Activated CD8-positive, alpha-beta memory T cell treated with anti-CD3 and anti-CD28 coated beads, Interleukin-2, amount 50 U/mL, for 24 hours (primary cell): ENCODE data around the gene H1-8.
"Not testable (repeated sequence)": the region's sequence is repeated elsewhere in the genome, so short reads cannot be mapped to it uniquely, and the experiment has no call there.

Experiments used
- DNase-seq: peaks from one replicate; pipeline ENCODE4 v3.0.0-alpha.2; 2020; ENCODE audit errors: extremely low read depth

Gene H1-8

DNA sequence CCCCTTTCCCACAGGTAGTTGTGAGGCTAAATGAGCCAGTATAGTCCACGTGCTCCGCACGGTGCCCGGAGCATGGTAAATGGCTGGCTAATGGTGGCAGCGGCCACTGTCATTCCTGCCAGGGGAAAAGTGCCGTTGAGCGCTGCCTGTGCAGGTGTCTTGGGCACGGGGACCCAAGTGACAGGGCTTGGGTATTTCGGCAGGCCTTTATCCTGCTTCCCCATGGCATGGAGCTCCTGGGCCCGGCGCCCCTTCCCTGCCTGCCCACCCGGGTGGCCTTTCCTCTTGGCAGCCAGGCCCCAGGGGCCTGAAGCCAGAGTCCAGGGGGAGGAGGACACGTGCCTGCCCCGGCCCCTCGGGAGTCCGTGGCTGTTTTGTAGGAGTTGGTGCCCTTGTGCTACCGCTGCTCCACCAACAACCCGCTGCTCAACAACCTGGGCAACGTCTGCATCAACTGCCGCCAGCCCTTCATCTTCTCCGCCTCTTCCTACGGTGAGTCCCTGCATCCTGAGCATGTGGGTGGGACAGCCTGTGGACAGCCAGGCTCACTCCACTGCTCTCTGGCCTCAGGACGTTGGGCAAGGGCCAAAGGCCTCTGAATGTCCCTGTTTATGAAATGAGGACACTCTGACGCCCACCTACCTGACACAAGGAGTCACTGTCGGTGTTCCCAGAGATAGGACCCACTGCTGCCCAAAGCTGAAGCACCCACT is 27.7 kb upstream of the H1-8 start:
- DNase-seq, result not testable (repeated sequence)

DNA sequence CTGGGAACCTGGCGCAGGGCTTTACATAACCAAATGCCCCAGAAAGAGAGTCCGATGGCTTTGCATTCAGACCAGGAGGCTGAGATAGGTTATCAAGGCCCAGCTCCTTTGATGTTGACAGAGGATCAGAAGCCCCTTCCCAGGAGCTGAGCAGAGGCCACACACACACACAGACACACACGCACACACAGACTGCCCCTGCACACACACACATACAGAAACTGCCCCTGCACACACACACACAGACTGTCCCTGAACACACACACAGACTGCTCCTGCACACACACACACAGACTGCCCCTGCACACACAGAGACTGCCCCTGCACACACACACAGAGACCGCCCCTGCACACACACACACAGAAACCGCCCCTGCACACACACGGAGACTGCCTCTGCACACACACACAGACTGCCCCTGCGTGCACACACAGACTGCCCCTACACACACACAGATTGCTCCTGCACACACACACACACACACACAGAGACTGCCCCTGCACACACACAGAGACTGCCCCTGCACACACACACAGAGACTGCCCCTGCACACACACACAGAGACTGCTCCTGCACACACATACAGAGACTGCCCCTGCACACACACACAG is 27.0 kb upstream of the H1-8 start:
- DNase-seq, result not testable (repeated sequence)

DNA sequence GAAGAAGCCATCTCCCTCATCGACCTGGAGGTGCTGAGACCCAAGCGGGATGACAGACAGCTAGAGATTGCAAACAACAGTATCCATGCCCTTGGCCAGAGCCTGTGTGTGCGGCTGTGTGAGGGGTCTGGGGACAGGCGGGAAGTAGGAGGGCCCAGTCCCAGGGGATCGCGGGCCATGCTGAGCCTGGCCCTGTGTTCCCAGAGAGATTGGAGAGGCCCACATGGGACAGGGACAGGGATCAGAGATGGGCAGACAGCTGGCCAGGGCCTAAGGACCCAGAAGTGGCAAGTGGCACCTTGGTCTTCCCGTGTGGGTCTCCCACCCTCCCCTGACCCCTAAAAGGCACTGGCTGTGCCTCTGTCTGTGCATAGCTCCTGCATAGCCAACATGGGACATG is 25.5 kb upstream of the H1-8 start:
- DNase-seq, result no peak

DNA sequence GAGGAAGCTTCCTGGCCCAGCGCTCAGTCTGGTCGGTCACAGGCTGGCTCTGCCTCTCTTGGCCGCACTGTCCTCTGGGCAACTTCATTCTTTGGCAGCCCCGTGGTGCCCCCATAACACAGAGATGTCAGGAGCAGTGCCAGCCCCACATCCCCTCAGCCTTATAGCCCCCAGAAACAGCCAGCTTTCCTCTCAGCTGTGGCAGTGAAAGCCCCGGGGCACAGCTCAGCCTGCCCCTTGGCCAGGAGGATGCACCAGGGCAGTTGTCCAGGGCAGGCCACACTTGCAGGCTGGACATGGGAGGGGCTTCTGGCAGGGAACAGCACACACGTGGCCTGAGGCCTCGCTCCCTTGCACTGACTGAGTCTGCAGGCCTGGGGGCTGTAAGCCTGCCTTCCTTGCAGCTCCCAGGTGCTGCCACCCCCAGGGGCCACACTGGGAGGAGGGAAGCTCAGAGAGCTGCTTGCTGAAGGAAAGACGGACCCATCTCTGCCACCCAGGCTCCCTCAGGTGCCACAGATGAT is 24.9 kb upstream of the H1-8 start:
- no peak for DNase-seq

DNA sequence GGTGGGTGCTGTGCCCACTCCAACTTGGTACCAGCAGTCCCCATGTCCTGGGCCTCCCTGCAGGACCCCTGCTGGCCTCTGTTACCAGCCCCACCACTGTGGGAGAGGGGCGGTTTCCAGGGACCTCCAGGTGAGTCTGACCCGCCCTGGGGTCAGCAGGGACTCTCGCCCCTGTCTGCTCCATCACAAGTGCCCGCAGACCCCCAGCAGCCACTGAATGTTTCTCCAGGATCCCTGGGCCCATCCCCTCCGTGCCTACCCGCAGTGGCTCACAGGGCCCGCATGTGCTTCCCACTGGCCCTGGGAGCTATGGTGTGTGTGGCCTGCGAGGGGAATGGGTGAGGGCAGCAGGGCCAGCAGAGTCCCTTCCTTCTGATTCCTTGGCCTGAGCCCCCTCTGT is 24.4 kb upstream of the H1-8 start:
- DNase-seq, result no peak

DNA sequence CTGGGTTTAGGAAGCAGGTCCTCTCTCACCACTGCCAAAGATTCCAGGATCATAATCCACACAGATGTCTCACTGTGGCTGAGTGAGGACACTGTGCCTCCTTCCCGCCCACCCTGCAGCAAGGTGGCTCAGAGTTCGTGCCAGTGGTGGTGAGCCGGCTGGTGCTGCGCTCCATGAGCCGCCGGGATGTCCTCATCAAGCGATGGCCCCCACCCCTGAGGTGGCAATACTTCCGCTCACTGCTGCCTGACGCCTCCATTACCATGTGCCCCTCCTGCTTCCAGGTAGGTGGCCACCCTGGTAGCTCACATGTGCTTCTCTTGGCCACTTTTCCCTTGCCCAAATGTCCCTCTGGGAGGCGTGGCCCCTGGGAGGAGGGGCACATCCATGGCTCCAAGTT is 23.5 kb upstream of the H1-8 start:
- no peak for DNase-seq

DNA sequence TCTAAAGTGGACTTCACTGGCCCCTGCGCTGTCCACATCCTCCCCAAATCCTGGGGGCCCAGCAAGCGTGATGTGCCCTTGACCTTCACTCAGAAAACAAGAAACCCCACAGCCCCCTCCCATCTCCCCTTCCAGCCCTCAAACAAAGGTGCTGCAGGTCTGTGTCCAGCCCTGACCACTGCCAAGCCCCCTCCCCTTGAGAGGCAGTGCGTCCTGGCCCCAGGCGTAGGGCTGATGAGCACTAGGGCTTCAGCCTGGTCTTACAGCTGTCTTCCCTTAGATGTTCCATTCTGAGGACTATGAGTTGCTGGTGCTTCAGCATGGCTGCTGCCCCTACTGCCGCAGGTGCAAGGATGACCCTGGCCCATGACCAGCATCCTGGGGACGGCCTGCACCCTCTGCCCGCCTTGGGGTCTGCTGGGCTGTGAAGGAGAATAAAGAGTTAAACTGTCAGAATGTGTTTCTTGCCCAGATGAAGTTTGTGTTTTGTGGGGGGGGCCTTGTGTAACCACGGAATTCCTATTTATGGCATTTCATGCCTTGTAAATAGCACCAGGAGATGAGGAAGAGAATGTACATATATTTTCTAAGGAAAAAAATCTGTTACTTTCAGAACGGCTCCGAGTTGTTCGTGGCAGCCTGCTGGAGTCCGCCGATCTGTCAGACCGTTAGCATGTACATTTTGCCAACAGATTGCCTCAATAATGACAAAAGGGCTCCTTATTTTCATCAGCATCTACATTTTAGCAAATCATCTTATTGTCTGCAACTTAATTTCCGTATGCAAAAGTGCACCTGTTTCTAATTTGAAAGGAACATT is 22.9 kb upstream of the H1-8 start:
- DNase-seq, result no peak

DNA sequence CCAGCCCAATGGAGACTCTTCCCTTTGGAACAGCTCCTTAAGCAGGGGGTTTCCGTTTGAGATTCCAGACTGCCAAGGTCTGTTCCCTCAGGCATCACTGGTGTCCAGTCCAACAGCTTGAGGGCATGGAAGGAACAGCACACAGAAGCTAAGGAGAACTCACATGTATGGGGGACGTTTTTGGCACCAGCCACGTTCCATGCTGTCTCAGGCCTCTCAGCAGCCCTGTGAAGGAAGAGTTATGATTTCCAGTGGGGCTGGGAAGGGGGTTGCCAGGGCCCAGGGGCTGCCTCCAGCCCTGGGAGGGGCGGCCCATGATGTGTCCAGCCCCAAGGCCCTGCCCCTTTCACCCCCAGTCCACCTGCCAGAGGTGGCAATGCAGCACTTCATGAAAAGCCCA is 22.0 kb upstream of the H1-8 start:
- no peak for DNase-seq

DNA sequence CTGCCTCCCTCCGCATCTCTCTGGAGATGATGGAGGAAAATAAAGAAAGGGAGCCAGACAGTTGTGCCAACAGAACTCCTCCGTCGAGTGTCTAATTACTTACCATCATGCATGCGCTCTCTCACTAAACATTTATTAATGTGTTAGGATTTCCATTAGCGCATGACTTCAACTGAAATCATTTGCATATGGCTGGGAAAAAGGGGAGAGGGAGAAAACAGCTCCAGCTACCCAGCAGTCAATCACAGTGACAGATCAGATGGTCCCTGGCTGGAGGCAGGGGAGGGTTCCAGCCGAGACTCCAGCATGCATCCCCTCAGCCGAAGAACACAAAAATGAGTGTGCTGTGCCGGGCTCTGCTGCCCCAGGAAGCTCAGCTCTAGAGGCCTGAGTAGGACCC is 21.4 kb upstream of the H1-8 start:
- no peak for DNase-seq

DNA sequence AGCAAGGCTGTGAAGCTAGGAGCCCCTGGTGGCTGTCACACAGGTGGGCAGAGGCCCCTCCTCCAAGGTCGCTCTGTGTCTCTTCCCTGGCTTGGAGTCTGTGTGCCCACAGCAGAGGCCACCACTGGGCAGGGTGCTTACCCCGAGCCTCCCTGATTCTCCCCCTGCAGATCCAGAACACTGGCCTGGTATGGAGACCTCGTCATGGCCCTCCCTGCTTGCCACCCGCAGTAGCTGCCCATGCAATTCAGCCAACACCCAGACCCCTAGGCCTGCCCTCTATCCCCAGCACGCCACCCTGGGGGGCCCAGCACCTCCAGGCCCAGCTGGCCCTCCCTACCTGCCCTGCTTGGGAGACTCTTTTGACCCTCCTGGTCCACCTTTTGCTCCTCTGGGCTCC is 20.0 kb upstream of the H1-8 start:
- DNase-seq, result no peak

DNA sequence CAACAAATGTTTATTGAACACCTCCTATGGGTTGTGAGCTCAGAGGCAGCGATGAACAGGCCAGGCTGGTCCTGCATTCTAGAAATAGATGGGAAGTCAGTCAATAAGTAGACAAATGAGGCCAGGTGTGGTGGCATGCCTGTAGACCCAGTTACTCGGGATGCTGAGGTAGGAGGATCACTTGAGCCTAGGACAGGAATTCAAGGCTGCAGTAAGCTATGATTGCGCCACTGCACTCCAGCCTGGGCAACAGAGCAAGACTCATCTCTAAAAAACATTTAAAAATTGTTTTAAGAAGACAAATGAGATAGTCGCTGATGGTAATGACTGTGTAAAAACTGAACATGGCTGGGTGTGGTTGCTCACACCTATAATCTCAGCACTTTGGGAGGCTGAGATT is 18.9 kb upstream of the H1-8 start:
- no peak for DNase-seq

DNA sequence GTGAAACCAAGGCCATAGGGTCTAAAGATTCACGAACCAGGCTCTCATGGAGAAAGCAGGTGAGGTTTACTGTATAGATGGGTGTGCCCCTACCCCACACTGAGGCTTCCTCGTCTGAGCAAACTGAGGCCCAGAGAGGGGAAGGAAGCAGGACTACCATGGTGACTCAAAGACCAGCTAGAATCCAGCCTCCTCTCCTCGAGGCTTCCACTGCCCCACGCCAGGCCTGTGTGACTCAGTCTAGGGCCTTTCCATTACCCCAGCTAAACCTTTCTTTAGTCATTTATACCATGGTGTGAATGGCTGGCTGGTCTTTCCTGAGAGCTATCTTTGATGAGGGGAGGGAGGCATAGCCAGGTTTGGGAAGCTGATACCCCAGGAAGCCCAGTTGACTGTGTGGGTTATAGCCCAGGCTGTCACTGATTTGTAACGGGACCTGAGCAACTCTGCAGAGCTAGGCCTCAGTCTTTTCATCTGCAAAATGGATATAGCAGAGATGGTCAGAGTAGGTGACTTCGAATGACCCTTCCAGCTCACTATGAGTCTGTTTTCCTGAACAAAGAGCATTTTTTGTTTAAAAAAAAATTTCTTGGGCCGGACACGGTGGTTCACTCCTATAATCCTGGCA is 17.5 kb upstream of the H1-8 start:
- DNase-seq, result no peak

DNA sequence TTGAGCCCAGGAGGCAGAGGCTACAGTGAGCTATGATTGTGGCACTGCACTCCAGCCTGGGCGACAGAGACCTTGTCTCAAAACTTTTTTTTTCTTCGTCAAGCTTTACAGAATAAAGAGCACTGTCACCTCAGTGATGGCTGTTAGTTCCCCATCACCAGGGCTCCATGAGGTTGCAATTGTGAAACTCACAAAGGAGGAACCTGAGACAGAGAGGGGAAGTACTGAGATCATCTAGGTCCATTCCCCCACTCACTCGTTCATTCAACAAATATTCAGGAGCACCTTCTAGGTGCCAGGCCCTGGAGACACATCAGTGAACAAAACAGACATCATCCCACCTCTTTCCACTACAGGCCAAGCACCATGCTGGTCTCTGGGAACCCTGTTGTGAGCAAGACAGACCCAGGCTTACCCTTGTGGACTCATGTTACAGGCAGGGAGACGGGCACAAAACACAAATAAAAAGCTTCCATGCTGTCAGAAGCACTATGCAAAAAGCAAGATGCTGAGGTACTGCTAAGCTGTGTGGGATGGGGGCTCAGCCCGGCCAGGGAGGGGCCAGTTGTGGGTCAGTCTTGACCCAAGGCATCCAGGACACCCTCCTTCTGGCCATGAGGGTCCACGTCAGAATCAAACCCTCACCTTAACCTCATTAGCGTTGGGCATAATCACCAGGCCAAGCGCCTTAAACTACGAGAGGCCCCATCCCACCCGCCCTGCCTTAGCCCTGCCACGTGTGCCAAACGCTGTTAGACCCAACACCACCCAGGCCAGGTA is 16.7 kb upstream of the H1-8 start:
- no peak for DNase-seq

DNA sequence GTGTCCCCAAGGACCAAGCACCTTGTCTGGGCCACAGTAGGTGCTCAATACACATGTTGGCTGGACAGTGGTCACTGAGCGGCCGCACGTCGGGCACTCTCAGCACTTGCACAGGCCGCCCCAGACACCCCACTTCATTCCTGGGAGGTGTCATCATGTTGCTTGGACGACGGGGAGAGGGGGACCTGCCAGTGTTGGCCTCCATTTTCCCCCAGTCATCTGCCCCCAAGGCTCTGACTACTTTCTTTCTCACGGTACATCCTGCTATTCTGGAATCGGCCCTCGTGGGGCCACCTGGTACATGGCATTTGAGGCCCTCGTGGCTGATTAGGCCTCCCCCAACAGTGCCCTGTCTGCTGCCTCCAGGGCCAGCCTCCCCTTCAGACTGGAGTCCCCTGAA is 15.7 kb upstream of the H1-8 start:
- DNase-seq, result no peak

DNA sequence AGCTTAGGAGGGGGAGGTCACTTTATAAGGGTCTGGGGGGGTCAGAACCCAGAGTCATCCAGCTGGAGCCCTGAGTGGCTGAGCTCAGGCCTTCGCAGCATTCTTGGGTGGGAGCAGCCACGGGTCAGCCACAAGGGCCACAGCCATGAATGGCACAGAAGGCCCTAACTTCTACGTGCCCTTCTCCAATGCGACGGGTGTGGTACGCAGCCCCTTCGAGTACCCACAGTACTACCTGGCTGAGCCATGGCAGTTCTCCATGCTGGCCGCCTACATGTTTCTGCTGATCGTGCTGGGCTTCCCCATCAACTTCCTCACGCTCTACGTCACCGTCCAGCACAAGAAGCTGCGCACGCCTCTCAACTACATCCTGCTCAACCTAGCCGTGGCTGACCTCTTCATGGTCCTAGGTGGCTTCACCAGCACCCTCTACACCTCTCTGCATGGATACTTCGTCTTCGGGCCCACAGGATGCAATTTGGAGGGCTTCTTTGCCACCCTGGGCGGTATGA is 14.3 kb upstream of the H1-8 start, which contains the start of gene RHO:
RHO (plus strand) TSS at position 51 of the 512 bp plus-strand sequence; CDS start at position 146, 95 bp downstream.
- DNase-seq, result no peak

DNA sequence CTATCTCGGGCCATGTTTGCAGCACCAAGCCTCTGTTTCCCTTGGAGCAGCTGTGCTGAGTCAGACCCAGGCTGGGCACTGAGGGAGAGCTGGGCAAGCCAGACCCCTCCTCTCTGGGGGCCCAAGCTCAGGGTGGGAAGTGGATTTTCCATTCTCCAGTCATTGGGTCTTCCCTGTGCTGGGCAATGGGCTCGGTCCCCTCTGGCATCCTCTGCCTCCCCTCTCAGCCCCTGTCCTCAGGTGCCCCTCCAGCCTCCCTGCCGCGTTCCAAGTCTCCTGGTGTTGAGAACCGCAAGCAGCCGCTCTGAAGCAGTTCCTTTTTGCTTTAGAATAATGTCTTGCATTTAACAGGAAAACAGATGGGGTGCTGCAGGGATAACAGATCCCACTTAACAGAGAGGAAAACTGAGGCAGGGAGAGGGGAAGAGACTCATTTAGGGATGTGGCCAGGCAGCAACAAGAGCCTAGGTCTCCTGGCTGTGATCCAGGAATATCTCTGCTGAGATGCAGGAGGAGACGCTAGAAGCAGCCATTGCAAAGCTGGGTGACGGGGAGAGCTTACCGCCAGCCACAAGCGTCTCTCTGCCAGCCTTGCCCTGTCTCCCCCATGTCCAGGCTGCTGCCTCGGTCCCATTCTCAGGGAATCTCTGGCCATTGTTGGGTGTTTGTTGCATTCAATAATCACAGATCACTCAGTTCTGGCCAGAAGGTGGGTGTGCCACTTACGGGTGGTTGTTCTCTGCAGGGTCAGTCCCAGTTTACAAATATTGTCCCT is 13.4 kb upstream of the H1-8 start:
- DNase-seq, result no peak

DNA sequence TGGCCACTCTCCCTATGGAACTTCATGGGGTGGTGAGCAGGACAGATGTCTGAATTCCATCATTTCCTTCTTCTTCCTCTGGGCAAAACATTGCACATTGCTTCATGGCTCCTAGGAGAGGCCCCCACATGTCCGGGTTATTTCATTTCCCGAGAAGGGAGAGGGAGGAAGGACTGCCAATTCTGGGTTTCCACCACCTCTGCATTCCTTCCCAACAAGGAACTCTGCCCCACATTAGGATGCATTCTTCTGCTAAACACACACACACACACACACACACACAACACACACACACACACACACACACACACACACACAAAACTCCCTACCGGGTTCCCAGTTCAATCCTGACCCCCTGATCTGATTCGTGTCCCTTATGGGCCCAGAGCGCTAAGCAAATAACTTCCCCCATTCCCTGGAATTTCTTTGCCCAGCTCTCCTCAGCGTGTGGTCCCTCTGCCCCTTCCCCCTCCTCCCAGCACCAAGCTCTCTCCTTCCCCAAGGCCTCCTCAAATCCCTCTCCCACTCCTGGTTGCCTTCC is 12.7 kb upstream of the H1-8 start:
- DNase-seq, result no peak

DNA sequence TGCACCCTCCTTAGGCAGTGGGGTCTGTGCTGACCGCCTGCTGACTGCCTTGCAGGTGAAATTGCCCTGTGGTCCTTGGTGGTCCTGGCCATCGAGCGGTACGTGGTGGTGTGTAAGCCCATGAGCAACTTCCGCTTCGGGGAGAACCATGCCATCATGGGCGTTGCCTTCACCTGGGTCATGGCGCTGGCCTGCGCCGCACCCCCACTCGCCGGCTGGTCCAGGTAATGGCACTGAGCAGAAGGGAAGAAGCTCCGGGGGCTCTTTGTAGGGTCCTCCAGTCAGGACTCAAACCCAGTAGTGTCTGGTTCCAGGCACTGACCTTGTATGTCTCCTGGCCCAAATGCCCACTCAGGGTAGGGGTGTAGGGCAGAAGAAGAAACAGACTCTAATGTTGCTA is 12.2 kb upstream of the H1-8 start:
- DNase-seq, result no peak

DNA sequence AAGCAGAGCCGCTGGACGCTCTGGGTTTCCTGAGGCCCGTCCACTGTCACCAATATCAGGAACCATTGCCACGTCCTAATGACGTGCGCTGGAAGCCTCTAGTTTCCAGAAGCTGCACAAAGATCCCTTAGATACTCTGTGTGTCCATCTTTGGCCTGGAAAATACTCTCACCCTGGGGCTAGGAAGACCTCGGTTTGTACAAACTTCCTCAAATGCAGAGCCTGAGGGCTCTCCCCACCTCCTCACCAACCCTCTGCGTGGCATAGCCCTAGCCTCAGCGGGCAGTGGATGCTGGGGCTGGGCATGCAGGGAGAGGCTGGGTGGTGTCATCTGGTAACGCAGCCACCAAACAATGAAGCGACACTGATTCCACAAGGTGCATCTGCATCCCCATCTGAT is 11.3 kb upstream of the H1-8 start:
- DNase-seq, result no peak

DNA sequence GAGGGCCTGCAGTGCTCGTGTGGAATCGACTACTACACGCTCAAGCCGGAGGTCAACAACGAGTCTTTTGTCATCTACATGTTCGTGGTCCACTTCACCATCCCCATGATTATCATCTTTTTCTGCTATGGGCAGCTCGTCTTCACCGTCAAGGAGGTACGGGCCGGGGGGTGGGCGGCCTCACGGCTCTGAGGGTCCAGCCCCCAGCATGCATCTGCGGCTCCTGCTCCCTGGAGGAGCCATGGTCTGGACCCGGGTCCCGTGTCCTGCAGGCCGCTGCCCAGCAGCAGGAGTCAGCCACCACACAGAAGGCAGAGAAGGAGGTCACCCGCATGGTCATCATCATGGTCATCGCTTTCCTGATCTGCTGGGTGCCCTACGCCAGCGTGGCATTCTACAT is 10.7 kb upstream of the H1-8 start:
- no peak for DNase-seq
